GM12878 (cell line): ENCODE data around the gene JPT1. TPM values are rescaled to one million over a fixed set of nuclear protein-coding genes. Genes with fewer than 3 reads are reported as not detected.
A peak's percentile ranks its signal among the peaks of the same experiment; 100 is the strongest.

Source experiments
- ATAC-seq: fragments of 200-7000 bp; cut with Tn5 transposase; 3 replicates; pipeline ENCODE4 v1.9.1; 2020; ENCODE audit warnings: mild to moderate bottlenecking, moderate library complexity
- BruUV-seq: library from RNA; stranded (reverse); fragments of 400-500 nt; replicated peaks from 2 replicates; lab custom pipeline; 2021; lab: Mats Ljungman, UMichigan
- CTCF ChIA-PET: fragments of 300-600 bp; sonication (Branson Sonifier 250); formaldehyde crosslinking; extraction: SDS; loops from one replicate; lab custom pipeline; 2021; ENCODE audit warnings: inconsistent platforms; lab: Yijun Ruan, JAX
- POLR2A ChIA-PET: fragments of 350-600 bp; formaldehyde crosslinking; extraction: SDS; loops from one replicate; lab custom pipeline; 2021; ENCODE audit warnings: inconsistent platforms; lab: Charles Lee
- RAD21 ChIA-PET: fragments of 300-600 bp; sonication (Branson Sonifier 250); formaldehyde crosslinking; loops from one replicate; lab custom pipeline; 2023; ENCODE audit warnings: antibody characterized with exemption; ENCODE audit not compliant: unreplicated experiment; lab: Charles Lee
- SMC1A ChIA-PET: fragments of 300-600 bp; sonication (Branson Sonifier 250); formaldehyde crosslinking; loops from one replicate; lab custom pipeline; 2023; ENCODE audit not compliant: unreplicated experiment, uncharacterized antibody; lab: Charles Lee
- DNase-seq: peaks from one replicate; pipeline ENCODE4 v3.0.0-alpha.2; 2011; ENCODE audit warnings: low read depth, low spot score
- FAIRE-seq: peaks from 3 replicates; lab custom pipeline; 2011; peaks lifted over from hg19 to GRCh38; lab: Jason Lieb, UNC
- H2AFZ ChIP-seq: 2 replicates; pipeline ENCODE4 v1.6.0; 2011; ENCODE audit warnings: low read depth, low read length, control low read depth; ENCODE audit not compliant: control insufficient read depth
- H3K27ac ChIP-seq: 2 replicates; pipeline ENCODE4 v1.5.1; 2011; ENCODE audit warnings: control low read depth; ENCODE audit not compliant: control insufficient read depth, insufficient read depth
- H3K27me3 ChIP-seq, 2 experiments: replicated peaks in 1 of 2; 2 replicates each; pipeline versions ENCODE4 v1.6.0 to v1.6.1; 2011; ENCODE audit warnings: low read length in 1 of 2; ENCODE audit not compliant: control insufficient read depth in 2 of 2, insufficient read depth in 2 of 2
- H3K36me3 ChIP-seq, 2 experiments: 2 replicates each; pipeline ENCODE4 v1.5.1; 2011; ENCODE audit warnings: low read length in 1 of 2; ENCODE audit not compliant: control insufficient read depth in 2 of 2, insufficient read depth in 2 of 2
- H3K4me1 ChIP-seq: 2 replicates; pipeline ENCODE4 v1.6.1; 2011; ENCODE audit warnings: mild to moderate bottlenecking, low read length, moderate library complexity, mixed read lengths; ENCODE audit not compliant: control insufficient read depth, insufficient read depth
- H3K4me2 ChIP-seq: 2 replicates; pipeline ENCODE4 v1.6.0; 2011; ENCODE audit warnings: control low read depth; ENCODE audit not compliant: control insufficient read depth, insufficient read depth
- H3K4me3 ChIP-seq: fragments of 200-600 bp; sonication (generic); 2 replicates; pipeline ENCODE4 v1.5.1; 2016
- H3K79me2 ChIP-seq: 2 replicates; pipeline ENCODE4 v1.6.0; 2011; ENCODE audit warnings: low read length; ENCODE audit not compliant: control insufficient read depth, insufficient read depth
- H3K9ac ChIP-seq: 2 replicates; pipeline ENCODE4 v1.8.0; 2011; ENCODE audit warnings: low read length, control low read depth, mixed read lengths; ENCODE audit not compliant: control insufficient read depth, insufficient read depth
- H3K9me3 ChIP-seq: replicated peaks from 3 replicates; pipeline ENCODE4 v1.5.1; 2011; ENCODE audit warnings: mild to moderate bottlenecking, low read length; ENCODE audit not compliant: control insufficient read depth, insufficient read depth
- H4K20me1 ChIP-seq: 2 replicates; pipeline ENCODE4 v1.6.0; 2011; ENCODE audit not compliant: control insufficient read depth, insufficient read depth
- BHLHE40 ChIP-seq, 2 experiments: fragments of 450-650 bp in 1 of 2; IDR thresholded peaks; 2 replicates each; pipeline ENCODE4 v1.6.1; 2011 to 2017; ENCODE audit warnings: low read depth in 2 of 2, borderline replicate concordance in 1 of 2, improper control_type of control experiment in 1 of 2, low read length in 1 of 2, mild to moderate bottlenecking in 1 of 2
- BMI1 ChIP-seq: fragments of 450-650 bp; IDR thresholded peaks from 2 replicates; pipeline ENCODE4 v1.6.1; 2016; ENCODE audit warnings: mild to moderate bottlenecking, moderate library complexity, borderline replicate concordance
- DPF2 ChIP-seq: fragments of 450-650 bp; IDR thresholded peaks from 2 replicates; pipeline ENCODE4 v1.6.1; 2017; ENCODE audit warnings: mild to moderate bottlenecking
- EGR1 ChIP-seq, 2 experiments: IDR thresholded peaks; 1 replicate in 1 of 2; 2 replicates in 1 of 2; pipeline ENCODE4 v1.6.1; 2011 to 2012; ENCODE audit warnings: low read depth in 2 of 2, low read length in 2 of 2, borderline replicate concordance in 1 of 2, mild to moderate bottlenecking in 1 of 2, moderate library complexity in 1 of 2
- NBN ChIP-seq: fragments of 450-650 bp; IDR thresholded peaks from 2 replicates; pipeline ENCODE4 v1.6.1; 2016
- POLR2A ChIP-seq: IDR thresholded peaks from 2 replicates; pipeline ENCODE4 v1.6.1; 2011; ENCODE audit warnings: low read depth, mild to moderate bottlenecking, low read length
- TBL1XR1 ChIP-seq: IDR thresholded peaks from 2 replicates; pipeline ENCODE4 v1.6.1; 2012; ENCODE audit warnings: low read depth, low read length, improper control_type of control experiment
- ZNF24 ChIP-seq: fragments of 450-650 bp; IDR thresholded peaks from 2 replicates; pipeline ENCODE4 v1.6.1; 2017; ENCODE audit warnings: antibody characterized with exemption, mild to moderate bottlenecking
- WGBS: methylation state at CpG from one replicate; pipeline ENCODE4 v1.1.6; 2016; ENCODE audit warnings: low lambda C conversion rate; ENCODE audit not compliant: insufficient replicate concordance, insufficient coverage; ENCODE audit errors: missing lambda C conversion rate; 5-methylcytosine and 5-hydroxymethylcytosine counted together
- in situ Hi-C: fragments of 300-500 bp; cut with MboI; formaldehyde crosslinking; loops from 9 replicates; pipeline ENCODE4 v1.14.3; 2018; ENCODE audit warnings: mixed read lengths
- intact Hi-C: fragments of 100-400 bp; cut with micrococcal nuclease; formaldehyde crosslinking; loops from one replicate; pipeline ENCODE4 v1.14.2; 2022; ENCODE audit not compliant: unreplicated experiment
- polyA plus RNA-seq, 11 experiments: library from polyadenylated mRNA; depleted of rRNA in 4 of 11; unstranded in 6 of 11; stranded (reverse) in 5 of 11; fragments of >200 nt; fragmentation: Nextera tagmentation in 4 of 11; fragmentation: Illumina TruSeq in 1 of 11; extraction: Ambion mirVana in 4 of 11; extraction: Trizol in 1 of 11; gene quantifications; 1 replicate in 1 of 11; 2 replicates in 10 of 11; pipeline versions ENCODE4 v1.2.1 to v1.2.3, GENCODE V29; 2011 to 2016; ENCODE audit warnings: inconsistent platforms in 2 of 11, missing spikeins in 2 of 11, low read depth in 1 of 11
- total RNA-seq, 4 experiments: library from RNA; depleted of rRNA in 3 of 4; stranded (reverse); fragments of >200 nt in 3 of 4; fragmentation: Illumina TruSeq in 1 of 4; extraction: Trizol in 1 of 4; gene quantifications; 2 replicates each; pipeline versions ENCODE4 v1.2.1 to v1.2.3, GENCODE V29; 2013 to 2021
- TF ChIP-seq, protein P1 (sequence below), 3 experiments: IDR thresholded peaks in 2 of 3; conservative IDR thresholded peaks in 1 of 3; 2 replicates each; pipeline ENCODE4 v1.5.1; 2011; ENCODE audit warnings: low read depth in 3 of 3, low read length in 3 of 3, mild to moderate bottlenecking in 3 of 3, control low read depth in 2 of 3, moderate library complexity in 2 of 3, inconsistent platforms in 1 of 3, mixed read lengths in 1 of 3; ENCODE audit not compliant: control insufficient read depth in 2 of 3, insufficient read depth in 1 of 3; ENCODE audit errors: extremely low read depth in 1 of 3
- TF ChIP-seq, protein P2 (sequence below): fragments of 450-650 bp; IDR thresholded peaks from 2 replicates; pipeline ENCODE4 v1.6.1; 2017; ENCODE audit warnings: mild to moderate bottlenecking, moderate library complexity

The JPT1 gene
- total and polyA plus RNA-seq, 10 of the 15 experiments (the other 5 are each of a cell fraction or from before 2014, with no cell fraction given) = 79.7 to 651 (median 323) TPM

GRCh38 chr17:75144816-75145512 is 9.3 kb downstream of the JPT1 start:
- RAD21 ChIA-PET = no interaction called here

More at GRCh38 chr17:75144816-75145512, 9.3 kb downstream of the JPT1 start:
- H3K9me3 ChIP-seq = no peaks in the 10 kb centered on the region
- in situ Hi-C loops = no loop called here
- TSS peak; percentile 8 for BruUV-seq
- POLR2A ChIA-PET = interaction anchor here (0.6 to 1.7 kb wide), 7 partner anchors 8 to 61 kb away, joined by 3 to 4 read pairs (median 3); partner anchors contain the start of genes NT5C and NUP85
- H3K27ac ChIP-seq = no peak overlapping the region
- H3K9ac ChIP-seq = no peak overlapping the region
- H3K27me3 ChIP-seq = no peaks in the 10 kb centered on the region
- H3K4me3 ChIP-seq = no peak overlapping the region
- H3K36me3 ChIP-seq = peaks cover 28 to 34% of the 10 kb centered on the region in 2 experiments; a peak in 3 of 4 replicates
- CTCF ChIA-PET = interaction anchor here (0.6 to 2.4 kb wide), 9 partner anchors 8 to 184 kb away, joined by 3 to 10 read pairs (median 3); partner anchors contain the start of gene NT5C
- DNase-seq = no peak
- TF ChIP-seq NBN (no peak), EGR1 (IDR thresholded peaks at IDR 0.05; ENCODE audit: borderline replicate concordance in 1 of 2, low read depth in 2 of 2, low read length in 2 of 2) (no peak), DPF2 (no peak), BHLHE40 (IDR thresholded peaks at IDR 0.05; ENCODE audit: borderline replicate concordance in 1 of 2, low read depth in 2 of 2, low read length in 1 of 2) (no peak), TBL1XR1 (no peak), BMI1 (no peak), ZNF24 (no peak), POLR2A (no peak)
- TF ChIP-seq, protein P1, sequence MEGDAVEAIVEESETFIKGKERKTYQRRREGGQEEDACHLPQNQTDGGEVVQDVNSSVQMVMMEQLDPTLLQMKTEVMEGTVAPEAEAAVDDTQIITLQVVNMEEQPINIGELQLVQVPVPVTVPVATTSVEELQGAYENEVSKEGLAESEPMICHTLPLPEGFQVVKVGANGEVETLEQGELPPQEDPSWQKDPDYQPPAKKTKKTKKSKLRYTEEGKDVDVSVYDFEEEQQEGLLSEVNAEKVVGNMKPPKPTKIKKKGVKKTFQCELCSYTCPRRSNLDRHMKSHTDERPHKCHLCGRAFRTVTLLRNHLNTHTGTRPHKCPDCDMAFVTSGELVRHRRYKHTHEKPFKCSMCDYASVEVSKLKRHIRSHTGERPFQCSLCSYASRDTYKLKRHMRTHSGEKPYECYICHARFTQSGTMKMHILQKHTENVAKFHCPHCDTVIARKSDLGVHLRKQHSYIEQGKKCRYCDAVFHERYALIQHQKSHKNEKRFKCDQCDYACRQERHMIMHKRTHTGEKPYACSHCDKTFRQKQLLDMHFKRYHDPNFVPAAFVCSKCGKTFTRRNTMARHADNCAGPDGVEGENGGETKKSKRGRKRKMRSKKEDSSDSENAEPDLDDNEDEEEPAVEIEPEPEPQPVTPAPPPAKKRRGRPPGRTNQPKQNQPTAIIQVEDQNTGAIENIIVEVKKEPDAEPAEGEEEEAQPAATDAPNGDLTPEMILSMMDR (IDR thresholded peaks at IDR 0.05 in 2 of 3, conservative IDR thresholded peaks at IDR 0.05 in 1 of 3; ENCODE audit: control insufficient read depth in 2 of 3, extremely low read depth in 1 of 3, insufficient read depth in 1 of 3, low read depth in 3 of 3, low read length in 3 of 3) = no peak
- TF ChIP-seq, protein P2, sequence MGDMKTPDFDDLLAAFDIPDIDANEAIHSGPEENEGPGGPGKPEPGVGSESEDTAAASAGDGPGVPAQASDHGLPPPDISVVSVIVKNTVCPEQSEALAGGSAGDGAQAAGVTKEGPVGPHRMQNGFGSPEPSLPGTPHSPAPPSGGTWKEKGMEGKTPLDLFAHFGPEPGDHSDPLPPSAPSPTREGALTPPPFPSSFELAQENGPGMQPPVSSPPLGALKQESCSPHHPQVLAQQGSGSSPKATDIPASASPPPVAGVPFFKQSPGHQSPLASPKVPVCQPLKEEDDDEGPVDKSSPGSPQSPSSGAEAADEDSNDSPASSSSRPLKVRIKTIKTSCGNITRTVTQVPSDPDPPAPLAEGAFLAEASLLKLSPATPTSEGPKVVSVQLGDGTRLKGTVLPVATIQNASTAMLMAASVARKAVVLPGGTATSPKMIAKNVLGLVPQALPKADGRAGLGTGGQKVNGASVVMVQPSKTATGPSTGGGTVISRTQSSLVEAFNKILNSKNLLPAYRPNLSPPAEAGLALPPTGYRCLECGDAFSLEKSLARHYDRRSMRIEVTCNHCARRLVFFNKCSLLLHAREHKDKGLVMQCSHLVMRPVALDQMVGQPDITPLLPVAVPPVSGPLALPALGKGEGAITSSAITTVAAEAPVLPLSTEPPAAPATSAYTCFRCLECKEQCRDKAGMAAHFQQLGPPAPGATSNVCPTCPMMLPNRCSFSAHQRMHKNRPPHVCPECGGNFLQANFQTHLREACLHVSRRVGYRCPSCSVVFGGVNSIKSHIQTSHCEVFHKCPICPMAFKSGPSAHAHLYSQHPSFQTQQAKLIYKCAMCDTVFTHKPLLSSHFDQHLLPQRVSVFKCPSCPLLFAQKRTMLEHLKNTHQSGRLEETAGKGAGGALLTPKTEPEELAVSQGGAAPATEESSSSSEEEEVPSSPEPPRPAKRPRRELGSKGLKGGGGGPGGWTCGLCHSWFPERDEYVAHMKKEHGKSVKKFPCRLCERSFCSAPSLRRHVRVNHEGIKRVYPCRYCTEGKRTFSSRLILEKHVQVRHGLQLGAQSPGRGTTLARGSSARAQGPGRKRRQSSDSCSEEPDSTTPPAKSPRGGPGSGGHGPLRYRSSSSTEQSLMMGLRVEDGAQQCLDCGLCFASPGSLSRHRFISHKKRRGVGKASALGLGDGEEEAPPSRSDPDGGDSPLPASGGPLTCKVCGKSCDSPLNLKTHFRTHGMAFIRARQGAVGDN = no peak
- H2AFZ ChIP-seq = no peak overlapping the region
- peaks cover 20% of the 10 kb centered on the region for H3K79me2 ChIP-seq
- intact Hi-C loops = no loop called here
- peaks cover 9% of the 10 kb centered on the region; the same call in 1 of the 2 replicates for H3K4me1 ChIP-seq
- no peaks in the 10 kb centered on the region for H4K20me1 ChIP-seq
- no peak overlapping the region for H3K4me2 ChIP-seq
- no peak for ATAC-seq
- SMC1A ChIA-PET = interaction anchor here (0.9 to 1.6 kb wide), 5 partner anchors 15 to 31 kb away, joined by 3 to 4 read pairs (median 3); no protein-coding TSS in a partner anchor
- 94% methylated on average over 11 of the region's 11 CpGs for whole genome bisulfite sequencing
- FAIRE-seq = peak; percentile 27
